ENCODE measurements around the gene KLHL41.

DNA sequence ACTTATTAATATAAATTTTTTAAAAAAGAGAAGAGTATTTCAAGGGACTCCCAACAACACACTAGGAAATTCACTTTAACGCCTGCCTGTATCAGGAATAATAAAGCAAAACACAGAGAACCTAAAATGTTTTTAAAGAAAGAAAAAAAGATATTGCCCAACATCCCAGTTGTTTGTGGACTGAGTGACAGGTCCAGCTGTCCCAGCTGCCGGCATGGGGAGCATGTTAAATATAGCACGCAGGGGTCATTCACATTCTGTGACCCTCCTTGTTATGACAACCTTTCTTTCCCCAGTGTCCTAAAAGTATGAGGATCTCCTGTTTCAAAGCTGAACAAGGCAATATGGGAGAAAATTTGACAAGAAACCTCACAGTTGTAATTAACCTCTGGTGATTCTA is 4.4 kb downstream of the KLHL41 start:
- no peak for TF ChIP-seq E2F4 (IDR thresholded peaks at IDR 0.05; ENCODE audit: low read depth, low read length)
- no peak for TF ChIP-seq MXI1 (IDR thresholded peaks at IDR 0.05; ENCODE audit: low read depth, low read length)
- TF ChIP-seq, protein P1, sequence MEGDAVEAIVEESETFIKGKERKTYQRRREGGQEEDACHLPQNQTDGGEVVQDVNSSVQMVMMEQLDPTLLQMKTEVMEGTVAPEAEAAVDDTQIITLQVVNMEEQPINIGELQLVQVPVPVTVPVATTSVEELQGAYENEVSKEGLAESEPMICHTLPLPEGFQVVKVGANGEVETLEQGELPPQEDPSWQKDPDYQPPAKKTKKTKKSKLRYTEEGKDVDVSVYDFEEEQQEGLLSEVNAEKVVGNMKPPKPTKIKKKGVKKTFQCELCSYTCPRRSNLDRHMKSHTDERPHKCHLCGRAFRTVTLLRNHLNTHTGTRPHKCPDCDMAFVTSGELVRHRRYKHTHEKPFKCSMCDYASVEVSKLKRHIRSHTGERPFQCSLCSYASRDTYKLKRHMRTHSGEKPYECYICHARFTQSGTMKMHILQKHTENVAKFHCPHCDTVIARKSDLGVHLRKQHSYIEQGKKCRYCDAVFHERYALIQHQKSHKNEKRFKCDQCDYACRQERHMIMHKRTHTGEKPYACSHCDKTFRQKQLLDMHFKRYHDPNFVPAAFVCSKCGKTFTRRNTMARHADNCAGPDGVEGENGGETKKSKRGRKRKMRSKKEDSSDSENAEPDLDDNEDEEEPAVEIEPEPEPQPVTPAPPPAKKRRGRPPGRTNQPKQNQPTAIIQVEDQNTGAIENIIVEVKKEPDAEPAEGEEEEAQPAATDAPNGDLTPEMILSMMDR (IDR thresholded peaks at IDR 0.05 in 2 of 3, conservative IDR thresholded peaks at IDR 0.05 in 1 of 3; ENCODE audit: control insufficient read depth in 2 of 3, extremely low read depth in 1 of 3, insufficient read depth in 1 of 3, low read depth in 3 of 3, low read length in 3 of 3), result no peak
- no peak for TF ChIP-seq IRF3 (IDR thresholded peaks at IDR 0.05)
- TF ChIP-seq, protein P2, sequence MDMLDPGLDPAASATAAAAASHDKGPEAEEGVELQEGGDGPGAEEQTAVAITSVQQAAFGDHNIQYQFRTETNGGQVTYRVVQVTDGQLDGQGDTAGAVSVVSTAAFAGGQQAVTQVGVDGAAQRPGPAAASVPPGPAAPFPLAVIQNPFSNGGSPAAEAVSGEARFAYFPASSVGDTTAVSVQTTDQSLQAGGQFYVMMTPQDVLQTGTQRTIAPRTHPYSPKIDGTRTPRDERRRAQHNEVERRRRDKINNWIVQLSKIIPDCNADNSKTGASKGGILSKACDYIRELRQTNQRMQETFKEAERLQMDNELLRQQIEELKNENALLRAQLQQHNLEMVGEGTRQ (IDR thresholded peaks at IDR 0.05; ENCODE audit: borderline replicate concordance, low read depth, low read length), result no peak
- no peak for TF ChIP-seq ZNF622 (IDR thresholded peaks at IDR 0.05)
- no peak for TF ChIP-seq MYB (IDR thresholded peaks at IDR 0.05; ENCODE audit: borderline replicate concordance, low read depth, low read length)
- TF ChIP-seq POLR2A (IDR thresholded peaks at IDR 0.05; ENCODE audit: low read depth, low read length), result no peak
- TF ChIP-seq SMC3 (IDR thresholded peaks at IDR 0.05; ENCODE audit: borderline replicate concordance, low read length), result no peak
- no peak for TF ChIP-seq CEBPZ (IDR thresholded peaks at IDR 0.05; ENCODE audit: low read depth, low read length)
- no peak for TF ChIP-seq CHD2 (IDR thresholded peaks at IDR 0.05; ENCODE audit: borderline replicate concordance, low read depth, low read length)
- TF ChIP-seq, protein P3, sequence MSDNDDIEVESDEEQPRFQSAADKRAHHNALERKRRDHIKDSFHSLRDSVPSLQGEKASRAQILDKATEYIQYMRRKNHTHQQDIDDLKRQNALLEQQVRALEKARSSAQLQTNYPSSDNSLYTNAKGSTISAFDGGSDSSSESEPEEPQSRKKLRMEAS (IDR thresholded peaks at IDR 0.05; ENCODE audit: low read depth, low read length), result no peak

Measured in GM12878 (cell line).